Upper lobe of left lung (tissue), 6 donors: ENCODE measurements around the gene TSPEAR. TPM values are rescaled to one million over a fixed set of nuclear protein-coding genes. Genes with fewer than 3 reads are reported as not detected.

Source experiments
- ATAC-seq, 2 donors: fragments of 200-7000 bp; cut with Tn5 transposase; one replicate each; pipeline ENCODE4 v1.9.1; 2022; ENCODE audit warnings: mild to moderate bottlenecking in 2 of 2, moderate library complexity in 2 of 2; ENCODE audit not compliant: low FRiP score in 2 of 2
- DNase-seq, 2 donors: peaks; one replicate each; pipeline ENCODE4 v3.0.0-alpha.2; 2019 to 2020
- H3K27ac ChIP-seq, 4 donors: fragments of 200-600 bp; sonication (generic); one replicate each; pipeline ENCODE4 v1.5.1; 2016 to 2019
- H3K27me3 ChIP-seq, 4 donors: fragments of 200-600 bp; sonication (generic); one replicate each; pipeline ENCODE4 v1.5.1; 2017 to 2019
- H3K36me3 ChIP-seq, 4 donors: fragments of 200-600 bp; sonication (generic); one replicate each; pipeline ENCODE4 v1.5.1; 2016 to 2019
- H3K4me1 ChIP-seq, 4 donors: fragments of 200-600 bp; sonication (generic); one replicate each; pipeline ENCODE4 v1.5.1; 2018 to 2019
- H3K4me3 ChIP-seq, 4 donors: fragments of 200-600 bp; sonication (generic); one replicate each; pipeline ENCODE4 v1.5.1; 2017 to 2019; ENCODE audit warnings: mild to moderate bottlenecking in 2 of 4, moderate library complexity in 1 of 4
- H3K9me3 ChIP-seq, 4 donors: fragments of 200-600 bp; sonication (generic); one replicate each; pipeline ENCODE4 v1.5.1; 2018 to 2019
- EP300 ChIP-seq, 4 donors: sonication (generic); formaldehyde crosslinking; IDR thresholded peaks; one replicate each; pipeline ENCODE4 v1.5.1; 2017; ENCODE audit warnings: antibody characterized with exemption in 4 of 4, control low read depth in 2 of 4
- POLR2A ChIP-seq, 4 donors: fragments of 450-650 bp; IDR thresholded peaks; one replicate each; pipeline ENCODE4 v1.5.1; 2016 to 2017; ENCODE audit warnings: antibody characterized with exemption in 4 of 4, mild to moderate bottlenecking in 2 of 4
- POLR2AphosphoS5 ChIP-seq, 2 donors: sonication (generic); formaldehyde crosslinking; IDR thresholded peaks; one replicate each; pipeline ENCODE4 v1.5.1; 2017; ENCODE audit warnings: antibody characterized with exemption in 2 of 2
- WGBS, 2 donors: methylation state at CpG; one replicate each; pipeline ENCODE4 v1.1.5; 2017 to 2018; 5-methylcytosine and 5-hydroxymethylcytosine counted together
- total RNA-seq, 6 donors: library from RNA; depleted of rRNA in 4 of 6; stranded (reverse); fragments of >200 nt in 4 of 6; gene quantifications; one replicate each; pipeline versions ENCODE4 v1.1.0 to v1.2.1, GENCODE V29; 2016 to 2021
- TF ChIP-seq, protein P1 (sequence below), 6 experiments: fragments of 450-650 bp in 4 of 6; fragments of 200-600 bp in 2 of 6; sonication (generic) in 2 of 6; IDR thresholded peaks; one replicate each; pipeline ENCODE4 v1.5.1; 2016 to 2019; ENCODE audit warnings: antibody characterized with exemption in 6 of 6
- donor health status: DM: no; HTN: no; CAD: no; lungs with moderate emphysema.
- donor health status: DM: no; HTN: yes; CAD: no; lungs with severe emphysema.

Gene TSPEAR
- total RNA-seq, 6 donors from 2014 or later = 0.14 to 0.17 TPM; not detected in 4

DNA sequence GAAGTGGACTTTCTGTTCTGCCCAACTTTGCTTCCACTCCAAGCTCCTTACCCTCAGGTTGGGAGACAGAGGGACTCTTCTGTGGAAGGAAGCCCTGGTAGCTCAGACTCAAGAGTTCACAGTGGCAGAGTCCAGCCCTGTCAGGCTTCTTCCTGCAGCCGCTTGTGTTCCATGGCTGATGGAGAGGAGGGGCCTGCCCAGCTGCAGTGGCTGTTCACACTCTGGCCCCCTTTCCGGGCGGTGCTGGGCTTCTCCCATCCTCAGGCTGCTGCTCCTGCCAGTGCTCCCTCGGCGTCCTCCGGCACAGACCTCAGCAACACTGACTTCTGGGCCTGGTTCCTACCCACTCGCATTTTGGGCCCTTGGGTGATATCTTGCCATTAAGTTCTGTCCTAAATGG, 175.4 kb downstream of the TSPEAR start:
- H3K9me3 ChIP-seq = no peaks in the 10 kb centered on the region
- H3K4me3 ChIP-seq = no peak overlapping the region
- TF ChIP-seq EP300 (IDR thresholded peaks at IDR 0.05) = no peak
- TF ChIP-seq, protein P1, sequence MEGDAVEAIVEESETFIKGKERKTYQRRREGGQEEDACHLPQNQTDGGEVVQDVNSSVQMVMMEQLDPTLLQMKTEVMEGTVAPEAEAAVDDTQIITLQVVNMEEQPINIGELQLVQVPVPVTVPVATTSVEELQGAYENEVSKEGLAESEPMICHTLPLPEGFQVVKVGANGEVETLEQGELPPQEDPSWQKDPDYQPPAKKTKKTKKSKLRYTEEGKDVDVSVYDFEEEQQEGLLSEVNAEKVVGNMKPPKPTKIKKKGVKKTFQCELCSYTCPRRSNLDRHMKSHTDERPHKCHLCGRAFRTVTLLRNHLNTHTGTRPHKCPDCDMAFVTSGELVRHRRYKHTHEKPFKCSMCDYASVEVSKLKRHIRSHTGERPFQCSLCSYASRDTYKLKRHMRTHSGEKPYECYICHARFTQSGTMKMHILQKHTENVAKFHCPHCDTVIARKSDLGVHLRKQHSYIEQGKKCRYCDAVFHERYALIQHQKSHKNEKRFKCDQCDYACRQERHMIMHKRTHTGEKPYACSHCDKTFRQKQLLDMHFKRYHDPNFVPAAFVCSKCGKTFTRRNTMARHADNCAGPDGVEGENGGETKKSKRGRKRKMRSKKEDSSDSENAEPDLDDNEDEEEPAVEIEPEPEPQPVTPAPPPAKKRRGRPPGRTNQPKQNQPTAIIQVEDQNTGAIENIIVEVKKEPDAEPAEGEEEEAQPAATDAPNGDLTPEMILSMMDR (IDR thresholded peaks at IDR 0.05) = no peak
- TF ChIP-seq POLR2AphosphoS5 (IDR thresholded peaks at IDR 0.05) = no peak
- no peak for TF ChIP-seq POLR2A (IDR thresholded peaks at IDR 0.05)
- no peak for ATAC-seq
- no peaks in the 10 kb centered on the region for H3K36me3 ChIP-seq
- WGBS, 2 donors = 62 to 73% methylated on average over 7 of the region's 7 CpGs
- H3K27me3 ChIP-seq = no peaks in the 10 kb centered on the region
- no peaks in the 10 kb centered on the region for H3K4me1 ChIP-seq
- no peak for DNase-seq
- H3K27ac ChIP-seq = no peak overlapping the region

DNA sequence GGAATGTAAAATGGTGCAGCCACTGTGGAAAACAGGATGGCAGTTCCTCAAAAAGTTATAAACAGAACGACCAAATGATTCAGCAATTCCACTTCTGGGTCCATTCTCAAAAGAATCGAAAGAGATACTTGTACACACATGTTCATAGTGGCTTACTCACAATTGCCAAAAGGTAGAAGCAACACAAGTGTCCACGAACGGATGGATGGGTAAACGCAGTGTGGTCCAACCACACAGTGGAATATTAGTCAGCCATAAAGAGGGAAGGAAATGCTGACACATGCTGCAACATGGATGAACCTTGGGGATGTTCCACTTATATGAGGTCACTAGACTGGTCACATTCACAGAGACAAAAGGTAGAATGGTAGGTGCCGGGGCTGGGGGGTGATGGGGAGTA, 176.7 kb downstream of the TSPEAR start:
- no peak for TF ChIP-seq EP300 (IDR thresholded peaks at IDR 0.05)
- TF ChIP-seq POLR2A (IDR thresholded peaks at IDR 0.05) = no peak
- no peak for TF ChIP-seq POLR2AphosphoS5 (IDR thresholded peaks at IDR 0.05)
- TF ChIP-seq, protein P1 (IDR thresholded peaks at IDR 0.05) = no peak
- Histone ChIP-seq H3K36me3 (no peaks in the 10 kb centered on the region), H3K27ac (no peak overlapping the region), H3K4me1 (no peaks in the 10 kb centered on the region), H3K4me3 (no peak overlapping the region), H3K9me3 (no peaks in the 10 kb centered on the region), H3K27me3 (no peaks in the 10 kb centered on the region)
- no peak for DNase-seq
- WGBS, 2 donors = 86 to 91% methylated on average over 6 of the region's 6 CpGs
- no peak for ATAC-seq

DNA sequence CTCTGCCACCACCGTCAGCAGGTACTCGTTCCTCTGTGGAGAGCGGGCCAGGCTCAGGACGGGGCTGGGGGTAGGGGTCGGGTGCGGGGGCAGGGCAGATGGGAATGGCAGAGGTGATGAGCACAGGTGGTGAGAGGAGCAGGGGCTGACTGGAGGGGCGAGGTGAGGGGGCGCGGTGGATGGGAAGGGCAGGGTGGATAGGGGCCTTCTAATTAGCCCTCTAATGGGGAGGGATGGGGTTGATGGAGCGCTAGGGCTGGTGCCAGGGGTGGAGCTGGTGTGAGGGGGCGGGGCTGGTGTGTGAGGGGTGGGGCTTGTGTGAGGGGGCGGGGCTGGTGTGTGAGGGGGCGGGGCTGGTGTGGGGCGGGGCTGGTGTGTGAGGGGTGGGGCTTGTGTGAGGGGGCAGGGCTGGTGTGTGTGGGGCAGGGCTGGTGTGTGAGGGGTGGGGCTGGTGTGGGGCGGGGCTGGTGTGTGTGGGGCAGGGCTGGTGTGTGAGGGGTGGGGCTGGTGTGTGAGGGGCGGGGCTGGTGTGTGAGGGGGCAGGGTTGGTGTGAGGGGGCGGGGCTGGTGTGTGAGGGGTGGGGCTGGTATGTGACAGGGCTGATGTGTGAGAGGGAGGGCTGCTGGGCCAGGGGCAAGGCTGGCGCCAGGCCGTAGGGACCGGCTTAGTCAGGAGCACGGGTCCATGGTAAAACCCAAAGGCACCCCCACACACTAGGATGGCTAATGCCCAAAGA, 177.3 kb downstream of the TSPEAR start:
- H3K9me3 ChIP-seq = no peaks in the 10 kb centered on the region
- no peak for TF ChIP-seq POLR2A (IDR thresholded peaks at IDR 0.05)
- TF ChIP-seq POLR2AphosphoS5 (IDR thresholded peaks at IDR 0.05) = no peak
- TF ChIP-seq, protein P1 (IDR thresholded peaks at IDR 0.05) = no peak
- no peak for TF ChIP-seq EP300 (IDR thresholded peaks at IDR 0.05)
- H3K27ac ChIP-seq = no peak overlapping the region
- no peaks in the 10 kb centered on the region for H3K4me1 ChIP-seq
- ATAC-seq = no peak
- no peaks in the 10 kb centered on the region for H3K27me3 ChIP-seq
- H3K36me3 ChIP-seq = no peaks in the 10 kb centered on the region
- 85 to 92% methylated on average over 13 to 14 of the region's 21 CpGs for WGBS, 2 donors
- DNase-seq = no peak
- no peak overlapping the region for H3K4me3 ChIP-seq

DNA sequence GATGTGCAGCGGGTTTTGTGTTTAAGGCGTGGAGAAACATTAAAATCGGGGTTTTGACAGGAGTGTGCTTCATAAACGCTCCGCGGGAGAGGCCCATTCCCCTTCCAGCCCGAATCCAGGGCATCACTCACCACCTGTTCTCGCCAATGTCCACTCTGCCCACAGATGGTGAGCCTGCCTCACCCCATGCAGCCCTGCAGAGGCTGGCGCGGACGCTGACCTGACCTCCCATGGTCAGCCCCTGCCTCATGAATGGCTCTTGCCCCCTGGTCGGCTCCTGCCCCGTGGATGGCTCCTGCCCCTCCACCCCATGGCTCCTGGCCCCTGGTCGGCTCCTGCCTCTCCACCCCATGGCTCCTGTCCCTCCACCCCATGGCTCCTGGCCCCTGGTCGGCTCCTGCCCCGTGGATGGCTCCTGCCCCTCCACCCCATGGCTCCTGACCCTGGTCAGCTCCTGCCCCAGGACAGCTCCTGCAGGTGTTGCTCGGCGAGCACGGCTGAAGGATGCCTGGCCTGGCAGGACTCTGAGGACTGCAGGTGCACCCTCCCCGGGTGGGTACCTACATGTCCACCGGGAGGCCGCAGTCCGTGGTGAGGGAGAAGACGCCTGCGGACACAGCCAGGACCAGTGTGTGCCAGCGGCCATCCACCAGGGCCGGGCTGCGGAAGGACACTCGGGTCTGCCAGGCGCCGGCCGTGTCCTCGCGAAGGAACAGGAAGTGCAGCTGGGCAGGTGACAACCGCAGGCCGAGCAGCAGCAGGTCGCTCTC, 178.1 kb downstream of the TSPEAR start:
- Histone ChIP-seq H3K9me3 (no peaks in the 10 kb centered on the region), H3K4me1 (no peaks in the 10 kb centered on the region), H3K36me3 (no peaks in the 10 kb centered on the region), H3K27me3 (no peaks in the 10 kb centered on the region), H3K4me3 (no peak overlapping the region), H3K27ac (no peak overlapping the region)
- no peak for TF ChIP-seq POLR2A (IDR thresholded peaks at IDR 0.05)
- WGBS, 2 donors = 88 to 90% methylated on average over 22 to 31 of the region's 37 CpGs
- no peak for ATAC-seq
- DNase-seq = peak; percentile 18 to 78

DNA sequence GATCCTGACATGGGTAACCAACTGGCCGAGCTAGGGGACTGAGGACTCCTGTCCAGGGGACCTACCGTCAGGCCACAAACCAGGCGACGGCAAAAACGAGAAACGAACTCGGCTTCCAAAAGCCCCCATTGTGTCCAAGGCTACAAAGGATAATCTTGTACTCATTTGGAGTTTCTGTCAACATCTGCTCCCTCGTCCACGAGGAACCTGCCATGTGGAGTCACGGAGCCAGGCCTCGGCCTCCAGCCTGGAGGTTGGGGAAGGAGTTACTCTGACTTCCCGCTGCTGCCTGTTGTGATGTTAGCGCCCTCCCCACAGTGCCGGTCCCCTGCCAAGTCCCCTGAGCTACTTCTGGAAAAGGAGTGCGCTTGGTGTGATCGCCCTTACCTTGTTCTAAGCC, 178.7 kb downstream of the TSPEAR start:
- WGBS, 2 donors = 82 to 87% methylated on average over 14 to 16 of the region's 16 CpGs
- TF ChIP-seq POLR2A (IDR thresholded peaks at IDR 0.05) = no peak
- H3K27ac ChIP-seq = no peak overlapping the region
- DNase-seq (no peak), ATAC-seq (no peak)
- H3K36me3 ChIP-seq = no peaks in the 10 kb centered on the region
- H3K4me1 ChIP-seq = no peaks in the 10 kb centered on the region
- no peaks in the 10 kb centered on the region for H3K27me3 ChIP-seq
- H3K9me3 ChIP-seq = no peaks in the 10 kb centered on the region
- H3K4me3 ChIP-seq = no peak overlapping the region
